GM12878 (cell line): ENCODE data around the gene SEPTIN7.

Experiments used
- BCLAF1 ChIP-seq: fragments of 450-650 bp; IDR thresholded peaks from 2 replicates; pipeline ENCODE4 v1.6.1; 2017; ENCODE audit warnings: antibody characterized with exemption, mild to moderate bottlenecking, moderate library complexity
- CEBPB ChIP-seq, 2 experiments: fragments of 150-350 bp in 1 of 2; IDR thresholded peaks; 2 replicates each; pipeline ENCODE4 v1.6.1; 2012 to 2014; ENCODE audit warnings: low read depth in 2 of 2, low read length in 2 of 2, borderline replicate concordance in 1 of 2, inconsistent platforms in 1 of 2
- DPF2 ChIP-seq: fragments of 450-650 bp; IDR thresholded peaks from 2 replicates; pipeline ENCODE4 v1.6.1; 2017; ENCODE audit warnings: mild to moderate bottlenecking
- ESRRA ChIP-seq: IDR thresholded peaks from 2 replicates; pipeline ENCODE4 v1.6.1; 2012; ENCODE audit warnings: mild to moderate bottlenecking, low read length, improper control_type of control experiment
- EZH2 ChIP-seq: IDR thresholded peaks from 2 replicates; pipeline ENCODE4 v1.6.1; 2012; ENCODE audit warnings: low read depth, mild to moderate bottlenecking, control low read depth, inconsistent platforms, low read length, borderline replicate concordance; ENCODE audit not compliant: control insufficient read depth
- MYC ChIP-seq: IDR thresholded peaks from 2 replicates; pipeline ENCODE4 v1.6.1; 2011; ENCODE audit warnings: mild to moderate bottlenecking, low read length, moderate library complexity, inconsistent platforms; ENCODE audit not compliant: insufficient read depth, insufficient replicate concordance, insufficient read length, severe bottlenecking
- NR2C1 ChIP-seq: fragments of 450-650 bp; IDR thresholded peaks from 2 replicates; pipeline ENCODE4 v1.6.1; 2017; ENCODE audit warnings: antibody characterized with exemption, mild to moderate bottlenecking, moderate library complexity
- POLR2AphosphoS5 ChIP-seq: IDR thresholded peaks from 2 replicates; pipeline ENCODE4 v1.6.1; 2011; ENCODE audit warnings: mild to moderate bottlenecking, low read length, inconsistent platforms
- RAD21 ChIP-seq: IDR thresholded peaks from 2 replicates; pipeline ENCODE4 v1.6.1; 2011; ENCODE audit warnings: mild to moderate bottlenecking, low read depth, low read length, moderate library complexity; ENCODE audit not compliant: insufficient read depth
- SIN3A ChIP-seq: IDR thresholded peaks from 2 replicates; pipeline ENCODE4 v1.6.1; 2012; ENCODE audit warnings: low read depth, low read length, improper control_type of control experiment
- TAF1 ChIP-seq: IDR thresholded peaks from 2 replicates; pipeline ENCODE4 v1.6.1; 2011; ENCODE audit warnings: mild to moderate bottlenecking, low read depth, low read length, borderline replicate concordance
- TCF12 ChIP-seq: IDR thresholded peaks from 2 replicates; pipeline ENCODE4 v1.6.1; 2011; ENCODE audit warnings: low read depth, mild to moderate bottlenecking, low read length
- ZNF274 ChIP-seq: IDR thresholded peaks from one replicate; pipeline ENCODE4 v1.8.0; 2011; ENCODE audit not compliant: insufficient read length, insufficient read depth

GRCh38 chr7:35817181-35817580, 16.3 kb downstream of the SEPTIN7 start:
- no peak for TF ChIP-seq EZH2
- TF ChIP-seq ESRRA: no peak
- no peak for TF ChIP-seq RAD21
- no peak for TF ChIP-seq CEBPB (IDR thresholded peaks at IDR 0.05; ENCODE audit: borderline replicate concordance in 1 of 2, low read depth in 2 of 2, low read length in 2 of 2)
- no peak for TF ChIP-seq BCLAF1
- TF ChIP-seq POLR2AphosphoS5: no peak
- no peak for TF ChIP-seq ZNF274
- no peak for TF ChIP-seq SIN3A
- TF ChIP-seq MYC: no peak
- TF ChIP-seq NR2C1: no peak
- no peak for TF ChIP-seq TCF12
- no peak for TF ChIP-seq TAF1
- no peak for TF ChIP-seq DPF2
